Left lung (tissue), 10 donors: Measurements from ENCODE around the gene LIMA1. TPM values are rescaled to one million over a fixed set of nuclear protein-coding genes. Genes with fewer than 3 reads are reported as not detected.
A peak's percentile ranks its signal among the peaks of the same experiment; 100 is the strongest.
"Not testable (repeated sequence)": the region's sequence is repeated elsewhere in the genome, so short reads cannot be mapped to it uniquely, and the experiment has no call there.

Experiments used
- ATAC-seq: fragments of 200-7000 bp; cut with Tn5 transposase; one replicate; pipeline ENCODE4 v1.9.1; 2020; ENCODE audit warnings: moderate library complexity
- DNase-seq, 4 donors: peaks; one replicate each; pipeline ENCODE4 v3.0.0-alpha.2; 2013 to 2020
- H3K27ac ChIP-seq, 2 donors: fragments of 200-600 bp; sonication (generic) in 1 of 2; one replicate each; pipeline versions ENCODE4 v1.5.0 to v1.8.0; 2020 to 2021
- H3K27me3 ChIP-seq, 2 donors: fragments of 200-600 bp; sonication (generic) in 1 of 2; one replicate each; pipeline versions ENCODE4 v1.5.0 to v1.8.0; 2020 to 2021
- H3K36me3 ChIP-seq, 2 donors: fragments of 200-600 bp; sonication (generic) in 1 of 2; one replicate each; pipeline versions ENCODE4 v1.5.0 to v1.8.0; 2020 to 2021
- H3K4me1 ChIP-seq, 2 donors: fragments of 200-600 bp; one replicate each; pipeline ENCODE4 v1.8.0; 2021
- H3K4me3 ChIP-seq, 2 donors: fragments of 200-600 bp; sonication (generic) in 1 of 2; one replicate each; pipeline versions ENCODE4 v1.5.0 to v1.8.0; 2020 to 2021; ENCODE audit warnings: mild to moderate bottlenecking in 1 of 2
- H3K9me3 ChIP-seq, 2 donors: fragments of 200-600 bp; sonication (generic) in 1 of 2; one replicate each; pipeline versions ENCODE4 v1.5.0 to v1.8.0; 2020 to 2021
- intact Hi-C, 2 donors: fragments of 100-400 bp; cut with DNase I; formaldehyde crosslinking; loops; one replicate each; pipeline versions ENCODE4 v1.11.2 to v1.14.2; 2022
- polyA plus RNA-seq, 6 donors: library from polyadenylated mRNA; unstranded; fragments of 120-200 nt; gene quantifications; one replicate each; pipeline ENCODE4 v1.2.1, GENCODE V29; 2013; ENCODE audit not compliant: insufficient read length in 6 of 6
- total RNA-seq, 2 donors: library from RNA; stranded (reverse); fragmentation: NEBNext Ultra II Directional; extraction: Animal tissue kit (Norgen Biotek cat#: 25700); gene quantifications; one replicate each; pipeline ENCODE4 v1.2.1, GENCODE V29; 2021
- TF ChIP-seq, protein P1 (sequence below), 2 donors: fragments of 200-600 bp; sonication (generic) in 1 of 2; IDR thresholded peaks; one replicate each; pipeline versions ENCODE4 v1.5.0 to v1.8.0; 2021; ENCODE audit warnings: antibody characterized with exemption in 2 of 2
- donor health status: DM: no; HTN: yes; CAD: no.
- donor health status: DM: no; HTN: no; CAD: no.

LIMA1 gene
- total and polyA plus RNA-seq, 8 donors, result 71.9 to 91.0 (median 81.9) TPM

DNA sequence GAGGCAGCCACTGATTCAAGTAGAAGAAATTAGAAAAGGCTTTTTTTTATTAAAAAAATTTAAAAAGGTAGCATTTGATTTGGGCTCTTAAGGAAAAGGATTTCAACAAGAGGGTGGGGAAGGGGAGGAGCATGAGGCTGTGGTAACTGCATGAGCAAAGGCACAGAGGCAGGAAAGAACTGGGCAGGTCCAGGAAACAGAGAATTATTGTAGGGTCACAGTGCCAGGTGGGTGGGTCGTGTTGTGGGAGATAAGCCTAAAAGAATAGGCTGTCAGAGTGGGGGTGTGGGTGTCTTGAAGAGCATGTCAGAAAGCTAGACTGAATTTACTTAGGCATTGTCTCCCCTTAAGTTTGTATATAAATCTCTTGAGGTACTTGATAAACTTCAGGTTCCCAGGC is 7.8 kb downstream of the LIMA1 start:
- TF ChIP-seq, protein P1, sequence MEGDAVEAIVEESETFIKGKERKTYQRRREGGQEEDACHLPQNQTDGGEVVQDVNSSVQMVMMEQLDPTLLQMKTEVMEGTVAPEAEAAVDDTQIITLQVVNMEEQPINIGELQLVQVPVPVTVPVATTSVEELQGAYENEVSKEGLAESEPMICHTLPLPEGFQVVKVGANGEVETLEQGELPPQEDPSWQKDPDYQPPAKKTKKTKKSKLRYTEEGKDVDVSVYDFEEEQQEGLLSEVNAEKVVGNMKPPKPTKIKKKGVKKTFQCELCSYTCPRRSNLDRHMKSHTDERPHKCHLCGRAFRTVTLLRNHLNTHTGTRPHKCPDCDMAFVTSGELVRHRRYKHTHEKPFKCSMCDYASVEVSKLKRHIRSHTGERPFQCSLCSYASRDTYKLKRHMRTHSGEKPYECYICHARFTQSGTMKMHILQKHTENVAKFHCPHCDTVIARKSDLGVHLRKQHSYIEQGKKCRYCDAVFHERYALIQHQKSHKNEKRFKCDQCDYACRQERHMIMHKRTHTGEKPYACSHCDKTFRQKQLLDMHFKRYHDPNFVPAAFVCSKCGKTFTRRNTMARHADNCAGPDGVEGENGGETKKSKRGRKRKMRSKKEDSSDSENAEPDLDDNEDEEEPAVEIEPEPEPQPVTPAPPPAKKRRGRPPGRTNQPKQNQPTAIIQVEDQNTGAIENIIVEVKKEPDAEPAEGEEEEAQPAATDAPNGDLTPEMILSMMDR (IDR thresholded peaks at IDR 0.05), result no peak
- ATAC-seq (peak; percentile 86), DNase-seq (peak in 1 of 4 donors; percentile 40)
- Histone ChIP-seq H3K4me3 (no peak overlapping the region), H3K36me3 (no peaks in the 10 kb centered on the region), H3K4me1 (peaks cover 4 to 23% of the 10 kb centered on the region in 2 donors), H3K9me3 (no peaks in the 10 kb centered on the region), H3K27ac (peak overlapping the region; percentile 33 to 54), H3K27me3 (no peaks in the 10 kb centered on the region)
- intact Hi-C loops, result no loop called here

DNA sequence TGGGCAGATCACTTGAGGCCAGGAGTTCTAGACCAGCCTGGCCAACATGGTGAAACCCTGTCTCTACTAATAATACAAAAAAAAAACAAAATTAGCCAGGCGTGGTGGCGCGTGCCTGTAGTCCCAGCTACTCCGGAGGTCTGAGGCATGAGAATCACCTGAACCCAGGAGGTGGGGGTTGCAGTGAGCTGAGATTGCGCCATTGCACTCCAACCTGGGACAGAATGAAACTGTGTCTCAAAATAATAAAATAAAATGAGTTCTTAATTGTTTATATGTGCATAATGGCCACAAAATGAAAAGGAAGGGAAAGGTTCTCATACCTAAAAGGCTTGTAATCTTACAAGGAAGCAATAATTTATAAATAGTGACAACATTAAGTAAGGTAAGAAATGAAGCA is 8.2 kb downstream of the LIMA1 start:
- ATAC-seq, DNase-seq, H3K4me3 ChIP-seq, intact Hi-C loops, H3K27me3 ChIP-seq, H3K36me3 ChIP-seq, H3K9me3 ChIP-seq: not testable (repeated sequence)
- H3K27ac ChIP-seq, result peak overlapping the region; percentile 33 to 54
- peaks cover 4 to 23% of the 10 kb centered on the region in 2 donors for H3K4me1 ChIP-seq

DNA sequence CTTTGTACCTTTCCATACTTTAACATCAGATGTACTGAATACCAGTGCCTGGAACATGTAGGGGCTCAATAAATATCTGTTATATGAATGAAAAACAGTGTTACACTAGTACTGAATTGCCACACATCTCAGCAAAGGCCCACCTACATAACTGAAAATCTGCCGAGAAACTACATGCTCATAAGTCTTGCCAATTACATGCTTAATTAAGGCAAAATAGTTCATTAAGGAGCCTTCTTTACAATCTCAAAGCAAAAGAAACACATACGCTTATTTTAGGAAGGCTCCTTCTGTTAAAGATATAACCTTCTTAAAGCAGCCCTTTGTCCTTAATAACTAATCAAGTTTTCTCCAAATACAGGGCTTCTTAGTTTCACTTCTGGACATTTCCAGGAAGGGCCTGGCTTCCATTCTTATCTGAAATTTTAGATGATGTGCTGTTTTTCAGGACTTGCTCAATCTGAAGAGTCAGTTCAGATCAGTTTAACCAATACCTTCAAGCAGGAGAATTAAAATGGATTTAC is 11.5 kb downstream of the LIMA1 start:
- Histone ChIP-seq H3K36me3 (no peaks in the 10 kb centered on the region), H3K27ac (peak overlapping the region; percentile 78 to 79), H3K4me1 (peaks cover 4 to 23% of the 10 kb centered on the region in 2 donors), H3K4me3 (no peak overlapping the region), H3K9me3 (no peaks in the 10 kb centered on the region), H3K27me3 (no peaks in the 10 kb centered on the region)
- DNase-seq (peak in 2 of 4 donors; percentile 33 to 36), ATAC-seq (peak; percentile 38)
- TF ChIP-seq, protein P1 (IDR thresholded peaks at IDR 0.05), result no peak
- intact Hi-C loops, result no loop called here

GRCh38 chr12:50268482-50268881 is 14.8 kb downstream of the LIMA1 start:
- Histone ChIP-seq H3K4me1 (peaks cover 0 to 14% of the 10 kb centered on the region in 2 donors), H3K9me3 (no peaks in the 10 kb centered on the region), H3K36me3 (no peaks in the 10 kb centered on the region), H3K27me3 (no peaks in the 10 kb centered on the region), H3K4me3 (no peak overlapping the region), H3K27ac (no peak overlapping the region)
- ATAC-seq (no peak), DNase-seq (no peak)
- intact Hi-C loops, result no loop called here
- TF ChIP-seq, protein P1 (IDR thresholded peaks at IDR 0.05), result no peak

GRCh38 chr12:50265770-50266524 is 17.4 kb downstream of the LIMA1 start:
- intact Hi-C loops, result no loop called here
- DNase-seq (no peak), ATAC-seq (no peak)
- Histone ChIP-seq H3K9me3 (no peaks in the 10 kb centered on the region), H3K4me1 (no peaks in the 10 kb centered on the region), H3K36me3 (no peaks in the 10 kb centered on the region), H3K4me3 (no peak overlapping the region), H3K27ac (no peak overlapping the region), H3K27me3 (no peaks in the 10 kb centered on the region)
- TF ChIP-seq, protein P1 (IDR thresholded peaks at IDR 0.05), result no peak
